Erythroblast (primary cell): ENCODE measurements around the gene ADAMTS13.

Experiments used
- DNase-seq, 2 experiments: peaks; one replicate each; lab custom pipeline; 2025; lab: John Stamatoyannopoulos, UW
- GATA1 ChIP-seq: IDR thresholded peaks from 2 replicates; pipeline ENCODE4 v1.6.1; 2011; ENCODE audit warnings: low read depth, mild to moderate bottlenecking, control low read depth, low read length, moderate library complexity
- POLR2A ChIP-seq: IDR thresholded peaks from 2 replicates; pipeline ENCODE4 v1.6.1; 2011; ENCODE audit warnings: mild to moderate bottlenecking, low read length

The ADAMTS13 gene

GRCh38 chr9:133471551-133472276, 49.5 kb downstream of the ADAMTS13 start:
- TF ChIP-seq POLR2A (no peak), GATA1 (no peak)
- DNase-seq: no peak

- TF ChIP-seq GATA1 (no peak), POLR2A (no peak)
Observed at GRCh38 chr9:133472277-133472645, 50.1 kb downstream of the ADAMTS13 start.

GRCh38 chr9:133472753-133473378, 50.7 kb downstream of the ADAMTS13 start:
- TF ChIP-seq POLR2A: no peak
- no peak for TF ChIP-seq GATA1
- DNase-seq: no peak

More at GRCh38 chr9:133472277-133472645, 50.1 kb downstream of the ADAMTS13 start:
- no peak for DNase-seq

GRCh38 chr9:133473743-133474142, 51.6 kb downstream of the ADAMTS13 start:
- DNase-seq: no peak
- TF ChIP-seq GATA1 (no peak), POLR2A (no peak)

GRCh38 chr9:133474215-133474614, 52.0 kb downstream of the ADAMTS13 start:
- no peak for TF ChIP-seq GATA1
- no peak for TF ChIP-seq POLR2A
- DNase-seq: no peak

- DNase-seq: no peak
- no peak for TF ChIP-seq POLR2A
- TF ChIP-seq GATA1: no peak
Observed at GRCh38 chr9:133474853-133475252, 52.7 kb downstream of the ADAMTS13 start.

- no peak for DNase-seq
- TF ChIP-seq POLR2A: no peak
Observed at GRCh38 chr9:133475292-133476012, 53.3 kb downstream of the ADAMTS13 start.

- TF ChIP-seq GATA1: no peak
- TF ChIP-seq POLR2A: no peak
- peak in 1 of 2 experiments; percentile 10 for DNase-seq
Observed at GRCh38 chr9:133476036-133476931, 54.1 kb downstream of the ADAMTS13 start.

GRCh38 chr9:133476941-133477340, 54.8 kb downstream of the ADAMTS13 start:
- TF ChIP-seq GATA1 (no peak), POLR2A (no peak)
- no peak for DNase-seq

GRCh38 chr9:133477461-133477860, 55.3 kb downstream of the ADAMTS13 start:
- no peak for DNase-seq
- no peak for TF ChIP-seq GATA1
- no peak for TF ChIP-seq POLR2A

GRCh38 chr9:133477992-133478850, 56.1 kb downstream of the ADAMTS13 start:
- no peak for TF ChIP-seq POLR2A
- TF ChIP-seq GATA1: no peak
- DNase-seq: no peak

- DNase-seq: peak; percentile 71 to 77
Observed at GRCh38 chr9:133478851-133479711, 56.9 kb downstream of the ADAMTS13 start, which contains the start of gene SLC2A6. Gene SLC2A6 (minus strand): TSS chr9:133479099. CDS start chr9:133479059, 40 bp downstream.

More at GRCh38 chr9:133478851-133479711, 56.9 kb downstream of the ADAMTS13 start, which contains the start of gene SLC2A6:
- TF ChIP-seq GATA1: no peak
- TF ChIP-seq POLR2A: no peak
